SK-N-MC (cell line): Measurements from ENCODE around the gene HINT2.

Experiments
- EZH2 ChIP-seq: fragments of 200-600 bp; sonication (generic); IDR thresholded peaks from one replicate; pipeline ENCODE4 v1.6.1; 2017; ENCODE audit warnings: antibody characterized with exemption
- FOXP2 ChIP-seq: optimal IDR thresholded peaks from 2 replicates; pipeline ENCODE3; 2011; ENCODE audit warnings: mild to moderate bottlenecking, moderate library complexity; ENCODE audit not compliant: insufficient read depth; ENCODE audit errors: extremely low read length, control extremely low read depth
- POLR2AphosphoS5 ChIP-seq: IDR thresholded peaks from 2 replicates; pipeline ENCODE4 v1.6.1; 2012; ENCODE audit warnings: mild to moderate bottlenecking, low read depth, low read length, borderline replicate concordance

GRCh38 chr9:35792826-35793225 is 22.0 kb downstream of the HINT2 start:
- no peak for TF ChIP-seq POLR2AphosphoS5
- TF ChIP-seq EZH2 = no peak
- no peak for TF ChIP-seq FOXP2
